ENCODE data around the gene ARSI.

DNA sequence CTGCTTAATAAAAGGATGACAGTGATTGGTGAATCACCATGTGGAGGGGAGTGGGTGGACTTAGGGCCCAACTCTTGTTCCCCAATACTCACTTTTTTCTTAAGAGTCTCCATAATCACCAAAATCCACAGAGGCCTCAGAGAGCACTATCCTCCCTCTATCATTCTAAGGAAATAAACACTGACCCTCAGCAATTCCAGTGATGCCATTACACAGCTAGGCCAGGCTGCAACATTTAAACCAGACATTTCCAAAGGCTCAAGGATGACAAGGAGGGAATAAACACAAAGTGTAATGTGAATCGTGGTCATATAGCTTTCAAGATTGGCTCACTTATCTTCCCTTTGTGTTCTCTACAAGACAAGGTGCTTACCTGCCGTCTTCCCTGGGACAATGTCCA lies 2.4 kb upstream of the ARSI start:
- TF ChIP-seq FOXA1 (IDR thresholded peaks at IDR 0.05): no peak
- TF ChIP-seq ARNT (IDR thresholded peaks at IDR 0.05): no peak
- no peak for TF ChIP-seq LEF1 (IDR thresholded peaks at IDR 0.05; ENCODE audit: borderline replicate concordance)
- no peak for TF ChIP-seq TARDBP (IDR thresholded peaks at IDR 0.05)
- TF ChIP-seq BHLHE40 (IDR thresholded peaks at IDR 0.05; ENCODE audit: borderline replicate concordance): no peak
- TF ChIP-seq SP1 (IDR thresholded peaks at IDR 0.05): no peak
- TF ChIP-seq ZNF384 (IDR thresholded peaks at IDR 0.05): no peak
- TF ChIP-seq SUZ12 (IDR thresholded peaks at IDR 0.05): no peak
- no peak for TF ChIP-seq FOXM1 (IDR thresholded peaks at IDR 0.05; ENCODE audit: borderline replicate concordance)
